Measurements from ENCODE around the gene DOCK8.
"Not testable (repeated sequence)": the region's sequence is repeated elsewhere in the genome, so short reads cannot be mapped to it uniquely, and the experiment has no call there.

The DOCK8 gene

DNA sequence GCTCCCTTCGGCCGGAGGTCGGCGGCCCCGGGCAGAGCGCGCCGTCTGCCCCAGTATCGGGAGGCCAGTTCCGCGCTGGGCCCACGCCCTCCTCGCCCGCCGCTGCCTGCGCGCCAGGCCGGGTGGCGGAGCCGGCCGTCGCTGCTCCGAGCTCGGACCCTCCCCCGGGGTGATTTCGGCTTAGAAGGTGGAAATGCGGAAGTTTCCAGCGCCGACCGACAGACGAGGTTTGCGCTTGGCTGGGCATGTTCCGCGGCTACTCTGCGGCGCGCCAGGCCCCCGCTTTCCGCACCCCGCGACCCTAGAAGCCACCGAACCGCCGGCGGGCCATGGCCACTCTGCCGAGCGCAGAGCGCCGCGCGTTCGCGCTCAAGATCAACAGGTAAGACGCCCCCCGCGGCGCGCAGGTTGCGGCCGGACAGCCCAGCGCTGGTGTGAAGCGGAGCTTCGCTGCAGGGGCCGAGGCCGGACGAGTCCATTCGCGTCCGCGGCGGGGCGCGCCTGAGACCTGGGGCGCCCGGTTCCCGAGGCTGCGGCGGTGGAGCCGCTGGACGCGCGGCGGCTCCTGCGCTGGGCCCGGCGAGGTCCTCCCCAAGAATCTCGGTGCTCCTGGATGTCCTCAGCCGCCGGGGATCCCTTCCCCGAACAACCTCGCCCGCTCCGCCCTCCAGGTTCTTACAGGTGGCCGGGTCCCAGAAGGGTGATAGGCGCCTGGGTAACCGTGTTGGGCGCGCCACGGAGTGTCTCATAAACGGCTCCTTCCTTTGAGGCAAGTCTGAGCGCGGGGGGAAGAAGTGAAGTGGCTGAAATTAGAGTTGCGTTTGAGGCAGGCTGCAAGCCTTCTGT is at the start of gene DOCK8:
Gene DOCK8 (plus strand): TSS at position 218 of the 846 bp plus-strand sequence. CDS start 112 bp downstream, at position 330.
- TF ChIP-seq, protein P1, sequence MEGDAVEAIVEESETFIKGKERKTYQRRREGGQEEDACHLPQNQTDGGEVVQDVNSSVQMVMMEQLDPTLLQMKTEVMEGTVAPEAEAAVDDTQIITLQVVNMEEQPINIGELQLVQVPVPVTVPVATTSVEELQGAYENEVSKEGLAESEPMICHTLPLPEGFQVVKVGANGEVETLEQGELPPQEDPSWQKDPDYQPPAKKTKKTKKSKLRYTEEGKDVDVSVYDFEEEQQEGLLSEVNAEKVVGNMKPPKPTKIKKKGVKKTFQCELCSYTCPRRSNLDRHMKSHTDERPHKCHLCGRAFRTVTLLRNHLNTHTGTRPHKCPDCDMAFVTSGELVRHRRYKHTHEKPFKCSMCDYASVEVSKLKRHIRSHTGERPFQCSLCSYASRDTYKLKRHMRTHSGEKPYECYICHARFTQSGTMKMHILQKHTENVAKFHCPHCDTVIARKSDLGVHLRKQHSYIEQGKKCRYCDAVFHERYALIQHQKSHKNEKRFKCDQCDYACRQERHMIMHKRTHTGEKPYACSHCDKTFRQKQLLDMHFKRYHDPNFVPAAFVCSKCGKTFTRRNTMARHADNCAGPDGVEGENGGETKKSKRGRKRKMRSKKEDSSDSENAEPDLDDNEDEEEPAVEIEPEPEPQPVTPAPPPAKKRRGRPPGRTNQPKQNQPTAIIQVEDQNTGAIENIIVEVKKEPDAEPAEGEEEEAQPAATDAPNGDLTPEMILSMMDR (IDR thresholded peaks at IDR 0.05; ENCODE audit: insufficient read depth, missing control alignments): peak; percentile 39
- FAIRE-seq (no peak), DNase-seq (ENCODE audit: insufficient read length, low spot score) (no peak)

DNA sequence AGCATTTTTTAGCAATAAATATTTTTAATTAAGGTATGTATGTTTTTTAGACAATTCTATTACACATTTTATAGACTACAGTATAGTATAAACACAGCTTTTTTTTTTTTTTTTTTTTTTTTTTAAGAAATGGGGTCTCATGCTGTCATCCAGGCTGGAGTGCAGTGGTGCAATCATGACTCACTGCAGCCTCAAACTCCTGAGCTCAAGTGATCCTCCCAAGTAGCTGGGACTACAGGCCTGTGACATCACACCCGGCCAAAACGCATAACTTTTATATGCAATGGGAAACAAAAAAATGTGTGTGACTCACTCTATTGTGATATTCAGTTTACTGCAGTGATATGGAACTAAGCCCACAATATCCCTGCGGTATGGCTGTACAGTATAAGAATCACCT is 44.9 kb upstream of the DOCK8 start:
- DNase-seq (ENCODE audit: insufficient read length, low spot score); FAIRE-seq: not testable (repeated sequence)

- DNase-seq (ENCODE audit: insufficient read length, low spot score); FAIRE-seq: not testable (repeated sequence)
Observed at GRCh38 chr9:178140-178825, 36.4 kb upstream of the DOCK8 start.

- not testable (repeated sequence) for DNase-seq (ENCODE audit: insufficient read length, low spot score)
Observed at GRCh38 chr9:178970-179383, 35.7 kb upstream of the DOCK8 start, which contains the start of gene ZNG1A. Gene ZNG1A (minus strand): TSS chr9:179056. CDS start chr9:178969, 87 bp downstream.

DNA sequence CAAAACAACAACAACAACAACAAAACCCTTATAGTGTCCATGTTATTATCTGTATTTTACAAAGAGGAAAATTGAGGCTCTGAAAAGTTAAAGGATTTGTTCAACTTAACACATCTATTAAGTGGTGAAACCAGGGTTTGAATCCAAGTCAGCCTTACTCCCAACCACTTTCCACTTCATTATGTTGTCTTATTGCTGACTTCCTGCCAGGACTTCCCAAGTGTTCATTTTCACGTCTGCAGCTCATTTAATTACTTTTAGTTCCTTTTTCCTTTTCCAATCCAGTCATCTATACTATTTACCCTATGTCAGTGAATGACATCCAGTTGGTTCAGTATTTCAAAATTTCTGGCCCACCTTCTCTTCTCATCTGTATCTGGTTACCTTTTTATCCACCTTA is 15.1 kb upstream of the DOCK8 start:
- not testable (repeated sequence) for DNase-seq (ENCODE audit: insufficient read length, low spot score); FAIRE-seq

More at GRCh38 chr9:178970-179383, 35.7 kb upstream of the DOCK8 start, which contains the start of gene ZNG1A:
- not testable (repeated sequence) for FAIRE-seq

DNA sequence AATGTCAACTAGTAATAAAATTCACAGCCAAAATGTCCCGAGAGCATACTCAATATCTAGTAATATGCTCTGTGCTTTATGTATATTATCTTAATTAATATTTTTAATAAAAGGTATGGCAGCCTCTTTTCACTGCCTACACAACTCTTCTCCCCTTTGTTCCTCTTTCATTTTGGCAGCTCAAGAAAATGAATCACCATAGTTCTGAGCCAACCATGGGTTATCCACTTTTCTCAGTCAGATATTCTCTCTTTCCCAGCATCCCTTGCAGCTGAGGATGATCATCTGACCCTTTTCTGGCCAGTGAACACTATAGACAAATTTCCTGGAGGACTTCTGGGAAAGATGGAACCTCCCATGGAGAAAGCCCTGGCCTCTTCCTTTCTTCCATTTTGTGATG is 8.2 kb upstream of the DOCK8 start:
- TF ChIP-seq, protein P1 (IDR thresholded peaks at IDR 0.05; ENCODE audit: insufficient read depth, missing control alignments): no peak
- DNase-seq (ENCODE audit: insufficient read length, low spot score): no peak
- FAIRE-seq: no peak

DNA sequence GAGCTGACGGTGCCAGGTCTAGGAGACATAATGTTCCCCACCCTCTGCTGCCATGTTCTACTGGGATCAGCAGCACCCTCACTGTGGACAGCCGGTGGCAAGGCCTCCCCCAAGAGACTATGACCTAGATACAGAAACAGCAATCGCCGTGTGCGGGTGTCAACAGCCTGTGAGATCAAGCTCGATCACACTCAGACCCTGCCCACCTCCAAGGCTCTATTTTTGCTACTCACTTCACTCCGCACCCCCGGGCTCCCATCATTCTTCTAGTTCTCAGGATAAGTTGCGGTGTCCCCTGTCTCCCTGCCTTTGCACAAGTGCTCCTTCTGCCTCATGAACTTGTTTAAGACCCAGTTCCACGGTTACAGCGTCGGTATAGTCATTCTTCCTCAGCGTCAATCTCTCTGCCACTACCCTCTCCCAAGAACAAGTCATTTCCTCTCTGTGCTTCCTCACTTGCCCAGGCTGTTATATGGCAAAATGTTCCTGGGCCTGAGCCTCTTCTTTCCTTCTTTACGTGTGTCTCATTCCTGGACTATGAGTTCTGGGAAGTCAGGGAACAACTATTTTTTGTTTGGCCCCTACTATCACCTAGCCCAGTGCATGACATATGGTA is 5.4 kb upstream of the DOCK8 start:
- DNase-seq (ENCODE audit: insufficient read length, low spot score) (no peak), FAIRE-seq (no peak)
- TF ChIP-seq, protein P1 (IDR thresholded peaks at IDR 0.05; ENCODE audit: insufficient read depth, missing control alignments): no peak

DNA sequence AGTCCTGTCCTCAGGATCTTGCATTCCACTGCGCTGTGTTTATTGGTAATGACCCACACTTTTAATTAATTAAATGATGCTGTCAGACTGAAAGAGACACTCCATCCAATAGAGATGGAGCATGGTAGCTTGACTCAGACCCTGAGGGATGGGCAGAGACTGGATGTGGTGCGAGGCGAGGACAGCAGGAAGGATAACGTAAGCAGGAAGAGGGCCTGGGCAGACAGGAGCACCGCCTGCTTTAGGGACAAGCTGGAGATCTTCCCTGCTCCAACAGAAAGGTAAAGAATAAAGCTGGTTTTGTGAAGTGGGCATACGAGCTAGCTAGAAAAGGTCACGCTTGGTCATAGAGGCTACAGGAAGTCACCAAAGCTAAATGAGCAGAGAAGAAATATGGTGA is 3.6 kb upstream of the DOCK8 start:
- TF ChIP-seq, protein P1 (IDR thresholded peaks at IDR 0.05; ENCODE audit: insufficient read depth, missing control alignments): no peak
- FAIRE-seq: no peak
- DNase-seq (ENCODE audit: insufficient read length, low spot score): no peak

DNA sequence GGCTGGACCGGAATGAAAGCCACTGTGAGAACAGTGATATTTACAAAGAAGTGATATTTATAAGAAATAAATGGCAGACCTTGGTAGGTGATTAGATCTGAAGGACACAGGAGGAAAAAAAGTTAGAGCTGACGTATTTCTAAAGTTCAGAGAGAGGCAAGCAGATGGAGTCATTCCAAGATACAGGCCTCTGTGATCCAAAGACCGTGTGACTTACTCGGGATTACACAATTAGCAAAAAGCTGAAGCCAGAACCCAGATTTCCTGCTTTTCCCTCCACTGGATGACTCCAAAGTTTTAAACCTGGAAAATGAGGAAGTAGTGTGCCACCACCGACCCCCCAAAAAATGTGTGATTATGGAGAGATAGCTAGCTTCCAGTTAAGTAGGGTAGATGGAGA is 3.1 kb upstream of the DOCK8 start:
- FAIRE-seq: no peak
- TF ChIP-seq, protein P1 (IDR thresholded peaks at IDR 0.05; ENCODE audit: insufficient read depth, missing control alignments): no peak
- no peak for DNase-seq (ENCODE audit: insufficient read length, low spot score)
